MCF 10A (cell line): ENCODE data around the gene ZNF362. TPM values are rescaled to one million over a fixed set of nuclear protein-coding genes. Genes with fewer than 3 reads are reported as not detected.
A peak's percentile ranks its signal among the peaks of the same experiment; 100 is the strongest.

Experiments used
- BruUV-seq: library from RNA; stranded (reverse); fragments of 400-500 nt; replicated peaks from 2 replicates; lab custom pipeline; 2021; lab: Mats Ljungman, UMichigan
- CTCF ChIA-PET: fragments of 300-600 bp; sonication (Branson Sonifier 250); formaldehyde crosslinking; extraction: SDS; loops from one replicate; lab custom pipeline; 2021; ENCODE audit warnings: antibody characterized with exemption, inconsistent platforms; lab: Yijun Ruan, JAX
- POLR2A ChIA-PET: fragments of 300-600, 350-650 bp; sonication (Branson Sonifier 250); formaldehyde crosslinking; extraction: SDS; loops from one replicate; lab custom pipeline; 2020; ENCODE audit warnings: antibody characterized with exemption, inconsistent platforms; lab: Yijun Ruan, JAX
- DNase-seq: peaks from one replicate; pipeline ENCODE4 v3.0.0-alpha.2; 2018; ENCODE audit not compliant: unreplicated experiment
- H3K27ac Mint-ChIP-seq: one replicate; pipeline ENCODE4 v1.8.0; 2022; ENCODE audit warnings: mild to moderate bottlenecking, low read depth, mixed read lengths; ENCODE audit not compliant: unreplicated experiment
- H3K27me3 Mint-ChIP-seq: one replicate; pipeline ENCODE4 v1.8.0; 2022; ENCODE audit warnings: mixed read lengths; ENCODE audit not compliant: insufficient read depth, unreplicated experiment
- H3K36me3 Mint-ChIP-seq: one replicate; pipeline ENCODE4 v1.8.0; 2022; ENCODE audit warnings: mild to moderate bottlenecking, moderate library complexity, mixed read lengths; ENCODE audit not compliant: insufficient read depth, unreplicated experiment
- H3K4me1 Mint-ChIP-seq: one replicate; pipeline ENCODE4 v1.8.0; 2022; ENCODE audit warnings: mixed read lengths; ENCODE audit not compliant: insufficient read depth, unreplicated experiment
- H3K4me3 Mint-ChIP-seq: one replicate; pipeline ENCODE4 v1.8.0; 2022; ENCODE audit warnings: mild to moderate bottlenecking, moderate library complexity, mixed read lengths; ENCODE audit not compliant: unreplicated experiment
- H3K9me3 Mint-ChIP-seq: one replicate; pipeline ENCODE4 v1.8.0; 2022; ENCODE audit warnings: mixed read lengths; ENCODE audit not compliant: unreplicated experiment
- intact Hi-C: fragments of 100-400 bp; cut with micrococcal nuclease; formaldehyde crosslinking; loops from 2 replicates; pipeline ENCODE4 v1.14.1; 2022
- total RNA-seq: library from RNA; stranded (reverse); gene quantifications from 2 replicates; pipeline ENCODE4 v1.2.3, GENCODE V29; 2022
- TF ChIP-seq, protein P1 (sequence below): fragments of 200-600 bp; IDR thresholded peaks from one replicate; pipeline ENCODE4 v1.8.0; 2022; ENCODE audit warnings: antibody characterized with exemption, mild to moderate bottlenecking; ENCODE audit not compliant: unreplicated experiment

The ZNF362 gene
- total RNA-seq, 1 experiment from 2014 or later, result 15.8 TPM

- Mint-ChIP-seq H3K27me3 (no peaks in the 10 kb centered on the region), H3K4me1 (peaks cover 22% of the 10 kb centered on the region), H3K36me3 (peaks cover 71% of the 10 kb centered on the region), H3K9me3 (no peaks in the 10 kb centered on the region), H3K27ac (no peak overlapping the region), H3K4me3 (no peak overlapping the region)
- ChIA-PET CTCF (interaction anchor here (0.8 to 2.0 kb wide), 5 partner anchors 15 to 148 kb away, joined by 3 to 8 read pairs (median 5); no protein-coding TSS in a partner anchor), POLR2A (interaction anchor here (0.6 to 2.5 kb wide), 3 partner anchors 19 to 30 kb away, joined by 4 to 7 read pairs (median 4); no protein-coding TSS in a partner anchor)
- TF ChIP-seq, protein P1, sequence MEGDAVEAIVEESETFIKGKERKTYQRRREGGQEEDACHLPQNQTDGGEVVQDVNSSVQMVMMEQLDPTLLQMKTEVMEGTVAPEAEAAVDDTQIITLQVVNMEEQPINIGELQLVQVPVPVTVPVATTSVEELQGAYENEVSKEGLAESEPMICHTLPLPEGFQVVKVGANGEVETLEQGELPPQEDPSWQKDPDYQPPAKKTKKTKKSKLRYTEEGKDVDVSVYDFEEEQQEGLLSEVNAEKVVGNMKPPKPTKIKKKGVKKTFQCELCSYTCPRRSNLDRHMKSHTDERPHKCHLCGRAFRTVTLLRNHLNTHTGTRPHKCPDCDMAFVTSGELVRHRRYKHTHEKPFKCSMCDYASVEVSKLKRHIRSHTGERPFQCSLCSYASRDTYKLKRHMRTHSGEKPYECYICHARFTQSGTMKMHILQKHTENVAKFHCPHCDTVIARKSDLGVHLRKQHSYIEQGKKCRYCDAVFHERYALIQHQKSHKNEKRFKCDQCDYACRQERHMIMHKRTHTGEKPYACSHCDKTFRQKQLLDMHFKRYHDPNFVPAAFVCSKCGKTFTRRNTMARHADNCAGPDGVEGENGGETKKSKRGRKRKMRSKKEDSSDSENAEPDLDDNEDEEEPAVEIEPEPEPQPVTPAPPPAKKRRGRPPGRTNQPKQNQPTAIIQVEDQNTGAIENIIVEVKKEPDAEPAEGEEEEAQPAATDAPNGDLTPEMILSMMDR, result no peak
- BruUV-seq, result no TSS peak
- DNase-seq, result no peak
- intact Hi-C loops, result no loop called here
These were observed 66.7 kb downstream of the ZNF362 start for GRCh38 chr1:33322870-33323585.

- ChIA-PET CTCF (interaction anchor here (1.3 to 2.0 kb wide), 3 partner anchors 14 to 147 kb away, joined by 5 to 8 read pairs (median 6); no protein-coding TSS in a partner anchor), POLR2A (interaction anchor here (0.6 to 2.5 kb wide), 4 partner anchors 18 to 31 kb away, joined by 4 to 7 read pairs (median 4); no protein-coding TSS in a partner anchor)
- no peaks in the 10 kb centered on the region for H3K9me3 Mint-ChIP-seq
- no peaks in the 10 kb centered on the region for H3K27me3 Mint-ChIP-seq
- intact Hi-C loops, result no loop called here
- TSS peak; percentile 26 for BruUV-seq
- no peak overlapping the region for H3K27ac Mint-ChIP-seq
- DNase-seq, result no peak
- H3K4me3 Mint-ChIP-seq, result no peak overlapping the region
- H3K4me1 Mint-ChIP-seq, result peaks cover 29% of the 10 kb centered on the region
- peaks cover 80% of the 10 kb centered on the region for H3K36me3 Mint-ChIP-seq
- TF ChIP-seq, protein P1, result no peak
These were observed 67.6 kb downstream of the ZNF362 start for GRCh38 chr1:33323663-33324477.

DNA sequence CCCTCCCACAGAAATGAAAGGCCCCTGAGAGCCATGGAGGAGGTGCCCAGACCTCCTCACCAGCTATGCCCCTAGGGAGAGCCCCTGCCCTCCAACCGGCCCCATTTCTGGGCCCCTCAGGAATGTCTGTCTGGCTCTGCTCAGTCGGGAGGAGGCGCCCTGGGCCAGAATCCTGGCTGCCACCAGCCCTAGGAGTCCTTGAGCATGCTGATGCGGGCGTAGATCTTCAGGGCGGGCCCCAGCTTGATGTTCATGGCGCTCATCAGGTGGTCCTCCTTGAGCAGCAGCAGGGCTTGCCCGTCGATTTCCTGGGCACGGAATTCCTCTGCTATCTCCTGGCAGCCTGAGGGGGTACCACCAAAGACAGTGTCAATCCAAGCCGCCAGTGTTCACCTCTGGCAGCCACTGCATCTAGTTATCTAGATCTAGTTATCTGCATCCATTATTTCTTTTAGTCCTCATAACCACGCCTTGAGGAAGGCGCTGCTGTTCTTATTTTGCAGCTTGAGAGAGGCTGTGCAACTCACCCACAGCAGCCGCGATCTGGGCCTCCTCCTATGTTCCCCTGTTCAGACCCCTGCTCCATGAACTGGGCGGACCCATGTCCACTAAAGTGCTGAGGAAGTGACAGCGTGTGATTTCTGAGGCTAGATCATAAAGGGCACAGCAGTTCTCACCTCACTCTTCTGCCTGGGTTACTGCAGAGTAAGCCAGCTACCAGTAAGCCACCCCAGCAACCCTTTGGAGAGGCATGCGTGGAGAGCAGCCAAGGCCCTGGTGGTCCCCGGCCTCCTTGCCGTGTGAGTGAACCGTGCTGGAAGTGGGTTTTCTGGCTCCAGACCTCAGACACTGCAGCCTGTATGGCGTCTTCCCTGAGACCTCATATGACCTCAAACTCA is 68.6 kb downstream of the ZNF362 start:
- Mint-ChIP-seq H3K4me1 (peaks cover 38% of the 10 kb centered on the region), H3K36me3 (peaks cover 90% of the 10 kb centered on the region), H3K27me3 (no peaks in the 10 kb centered on the region), H3K4me3 (no peak overlapping the region), H3K9me3 (no peaks in the 10 kb centered on the region), H3K27ac (no peak overlapping the region)
- ChIA-PET POLR2A (interaction anchor here (0.9 to 2.5 kb wide), 4 partner anchors 10 to 25 kb away, joined by 3 to 7 read pairs (median 4); no protein-coding TSS in a partner anchor), CTCF (interaction anchor here (1.5 to 1.6 kb wide), 2 partner anchors 13 to 27 kb away, joined by 4 to 6 read pairs; no protein-coding TSS in a partner anchor)
- intact Hi-C loops, result no loop called here
- no TSS peak for BruUV-seq
- no peak for DNase-seq
- TF ChIP-seq, protein P1, result no peak
